Measurements from ENCODE around the gene ZNF536. TPM values are rescaled to one million over a fixed set of nuclear protein-coding genes. Genes with fewer than 3 reads are reported as not detected.

ZNF536 gene
- total and polyA plus RNA-seq, 7 donors: 0.01 to 0.94 (median 0.20) TPM; not detected in 1

- TF ChIP-seq, protein P1, sequence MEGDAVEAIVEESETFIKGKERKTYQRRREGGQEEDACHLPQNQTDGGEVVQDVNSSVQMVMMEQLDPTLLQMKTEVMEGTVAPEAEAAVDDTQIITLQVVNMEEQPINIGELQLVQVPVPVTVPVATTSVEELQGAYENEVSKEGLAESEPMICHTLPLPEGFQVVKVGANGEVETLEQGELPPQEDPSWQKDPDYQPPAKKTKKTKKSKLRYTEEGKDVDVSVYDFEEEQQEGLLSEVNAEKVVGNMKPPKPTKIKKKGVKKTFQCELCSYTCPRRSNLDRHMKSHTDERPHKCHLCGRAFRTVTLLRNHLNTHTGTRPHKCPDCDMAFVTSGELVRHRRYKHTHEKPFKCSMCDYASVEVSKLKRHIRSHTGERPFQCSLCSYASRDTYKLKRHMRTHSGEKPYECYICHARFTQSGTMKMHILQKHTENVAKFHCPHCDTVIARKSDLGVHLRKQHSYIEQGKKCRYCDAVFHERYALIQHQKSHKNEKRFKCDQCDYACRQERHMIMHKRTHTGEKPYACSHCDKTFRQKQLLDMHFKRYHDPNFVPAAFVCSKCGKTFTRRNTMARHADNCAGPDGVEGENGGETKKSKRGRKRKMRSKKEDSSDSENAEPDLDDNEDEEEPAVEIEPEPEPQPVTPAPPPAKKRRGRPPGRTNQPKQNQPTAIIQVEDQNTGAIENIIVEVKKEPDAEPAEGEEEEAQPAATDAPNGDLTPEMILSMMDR (IDR thresholded peaks at IDR 0.05): no peak
Observed at GRCh38 chr19:30385174-30385573, 13.0 kb downstream of the ZNF536 start.

GRCh38 chr19:30385666-30386065 lies 13.5 kb downstream of the ZNF536 start:
- 82 to 87% (median 83%) methylated on average over 5 of the region's 5 CpGs for WGBS, 3 donors
- intact Hi-C loops (cut with DNase I): no loop called here
- ATAC-seq (no peak), DNase-seq (no peak)
- Histone ChIP-seq H3K27ac (no peak overlapping the region), H3K27me3 (ENCODE audit: insufficient read depth in 3 of 3, low read length in 2 of 3) (peaks cover 0 to 4% (median 3%) of the 10 kb centered on the region in 3 donors), H3K4me3 (no peak overlapping the region), H3K9me3 (no peaks in the 10 kb centered on the region), H3K4me1 (no peaks in the 10 kb centered on the region), H3K36me3 (ENCODE audit: insufficient read depth in 1 of 2, low read depth in 1 of 2) (no peaks in the 10 kb centered on the region)
- TF ChIP-seq, protein P1 (IDR thresholded peaks at IDR 0.05): no peak

More at GRCh38 chr19:30385174-30385573, 13.0 kb downstream of the ZNF536 start:
- DNase-seq (no peak), ATAC-seq (no peak)
- Histone ChIP-seq H3K27ac (no peak overlapping the region), H3K9me3 (no peaks in the 10 kb centered on the region), H3K36me3 (ENCODE audit: insufficient read depth in 1 of 2, low read depth in 1 of 2) (no peaks in the 10 kb centered on the region), H3K4me3 (no peak overlapping the region), H3K4me1 (no peaks in the 10 kb centered on the region), H3K27me3 (ENCODE audit: insufficient read depth in 3 of 3, low read length in 2 of 3) (peaks cover 0 to 4% (median under 1%) of the 10 kb centered on the region in 3 donors)
- 82 to 86% (median 85%) methylated on average over 9 of the region's 9 CpGs for WGBS, 3 donors
- intact Hi-C loops (cut with DNase I): no loop called here

- intact Hi-C loops (cut with DNase I): no loop called here
- no peak overlapping the region for H3K4me3 ChIP-seq
- no peaks in the 10 kb centered on the region for H3K9me3 ChIP-seq
- TF ChIP-seq, protein P1 (IDR thresholded peaks at IDR 0.05): no peak
- 83 to 90% (median 85%) methylated on average over 13 of the region's 13 CpGs for WGBS, 3 donors
- H3K36me3 ChIP-seq (ENCODE audit: insufficient read depth in 1 of 2, low read depth in 1 of 2): no peaks in the 10 kb centered on the region
- ATAC-seq (no peak), DNase-seq (no peak)
- peaks cover 0 to 4% (median 3%) of the 10 kb centered on the region in 3 donors for H3K27me3 ChIP-seq (ENCODE audit: insufficient read depth in 3 of 3, low read length in 2 of 3)
- H3K4me1 ChIP-seq: no peaks in the 10 kb centered on the region
- H3K27ac ChIP-seq: no peak overlapping the region
Observed at GRCh38 chr19:30386551-30387143, 14.5 kb downstream of the ZNF536 start.

DNA sequence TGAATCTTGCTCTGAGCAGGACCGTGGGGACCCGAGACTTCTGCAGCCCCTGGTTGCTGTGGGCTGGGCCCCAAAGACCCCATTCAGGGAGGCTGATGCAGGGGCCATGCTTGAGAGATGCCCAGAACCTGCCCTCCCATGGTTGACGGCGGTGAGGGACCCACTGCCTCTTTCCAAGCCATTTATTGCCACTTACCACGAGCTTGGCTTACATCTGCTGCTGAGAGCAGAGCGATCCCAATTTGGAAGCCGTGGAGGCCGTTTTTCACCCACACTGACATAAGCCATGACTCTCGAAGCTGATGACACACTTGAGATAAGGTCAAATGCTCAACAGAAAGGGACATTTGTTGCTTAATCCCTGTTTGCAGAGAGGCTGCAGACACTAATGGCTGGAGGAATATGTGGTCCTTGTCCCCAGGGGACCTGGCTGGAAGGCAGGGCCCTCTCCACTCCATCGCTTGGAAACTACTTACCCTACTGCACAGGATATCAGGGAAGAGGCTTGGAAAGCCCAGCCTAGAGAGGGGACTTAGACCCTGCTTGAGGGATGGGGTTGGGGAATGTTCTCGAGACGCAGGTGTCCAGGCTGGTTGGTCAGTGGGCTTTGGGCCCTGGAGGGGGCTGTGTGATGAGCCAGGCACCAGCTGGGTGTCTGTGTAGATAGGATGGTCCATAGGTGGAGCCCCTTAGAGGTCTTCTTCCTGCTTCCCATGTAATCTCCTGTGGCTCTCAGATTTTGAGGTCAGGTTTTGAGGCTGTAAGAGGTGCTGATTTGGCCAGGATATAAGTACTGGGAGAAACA lies 15.3 kb downstream of the ZNF536 start:
- no peak for DNase-seq
- H3K27me3 ChIP-seq (ENCODE audit: insufficient read depth in 3 of 3, low read length in 2 of 3): peaks cover 0 to 4% (median 3%) of the 10 kb centered on the region in 3 donors
- ATAC-seq: no peak
- WGBS, 3 donors: 56 to 67% (median 60%) methylated on average over 12 of the region's 12 CpGs
- no peaks in the 10 kb centered on the region for H3K36me3 ChIP-seq (ENCODE audit: insufficient read depth in 1 of 2, low read depth in 1 of 2)
- no peaks in the 10 kb centered on the region for H3K4me1 ChIP-seq
- no peaks in the 10 kb centered on the region for H3K9me3 ChIP-seq
- intact Hi-C loops (cut with DNase I): no loop called here
- H3K4me3 ChIP-seq: no peak overlapping the region
- TF ChIP-seq, protein P1 (IDR thresholded peaks at IDR 0.05): no peak
- no peak overlapping the region for H3K27ac ChIP-seq
